ENCODE measurements around the gene AMZ1. TPM values are rescaled to one million over a fixed set of nuclear protein-coding genes. Genes with fewer than 3 reads are reported as not detected.
A peak's percentile ranks its signal among the peaks of the same experiment; 100 is the strongest.

AMZ1 gene
- polyA plus RNA-seq (2013, experiment 1 of 2), result 0.22 TPM
- polyA plus RNA-seq (2013, experiment 2 of 2), result not detected

GRCh38 chr7:2687881-2688318 is at the start of gene AMZ1:
TSS of gene AMZ1 (plus strand) at chr7:2688202. CDS start at chr7:2700452, 12,250 bp downstream.
- Histone ChIP-seq H3K27ac (ENCODE audit: low read depth, low read length, severe bottlenecking) (no peak within 1 kb of the TSS), H3K9me3 (ENCODE audit: control insufficient read depth, low read length) (no peaks in the 10 kb centered on the region), H3K4me3 (ENCODE audit: extremely low read depth, insufficient read depth, low read length, poor library complexity, severe bottlenecking) (peak within 1 kb of the TSS; percentile 14), H3K36me3 (ENCODE audit: control insufficient read depth, insufficient read depth, low read length) (no peaks in the 10 kb centered on the region), H3K4me1 (ENCODE audit: control insufficient read depth, insufficient read depth, low read length, poor library complexity, severe bottlenecking) (peaks cover 10% of the 10 kb centered on the region)
- WGBS, 2 experiments (ENCODE audit: insufficient coverage in 2 of 2), result 11 to 12% methylated on average over 16 to 22 of the region's 41 CpGs

GRCh38 chr7:2638224-2638991 is 49.6 kb upstream of the AMZ1 start:
- Histone ChIP-seq H3K9me3 (ENCODE audit: control insufficient read depth, low read length) (no peaks in the 10 kb centered on the region), H3K27ac (ENCODE audit: low read depth, low read length, severe bottlenecking) (peak overlapping the region; percentile 36), H3K36me3 (ENCODE audit: control insufficient read depth, insufficient read depth, low read length) (peaks cover 49% of the 10 kb centered on the region), H3K4me3 (ENCODE audit: extremely low read depth, insufficient read depth, low read length, poor library complexity, severe bottlenecking) (no peak overlapping the region), H3K4me1 (ENCODE audit: control insufficient read depth, insufficient read depth, low read length, poor library complexity, severe bottlenecking) (peaks cover 50% of the 10 kb centered on the region)
- WGBS, 2 experiments (ENCODE audit: insufficient coverage in 2 of 2), result 92 to 93% methylated on average over 29 to 34 of the region's 34 CpGs

GRCh38 chr7:2639181-2639681 is 48.8 kb upstream of the AMZ1 start:
- 93 to 96% methylated on average over 24 of the region's 24 CpGs for WGBS, 2 experiments (ENCODE audit: insufficient coverage in 2 of 2)
- Histone ChIP-seq H3K9me3 (ENCODE audit: control insufficient read depth, low read length) (no peaks in the 10 kb centered on the region), H3K36me3 (ENCODE audit: control insufficient read depth, insufficient read depth, low read length) (peaks cover 49% of the 10 kb centered on the region), H3K27ac (ENCODE audit: low read depth, low read length, severe bottlenecking) (no peak overlapping the region), H3K4me3 (ENCODE audit: extremely low read depth, insufficient read depth, low read length, poor library complexity, severe bottlenecking) (no peak overlapping the region), H3K4me1 (ENCODE audit: control insufficient read depth, insufficient read depth, low read length, poor library complexity, severe bottlenecking) (peaks cover 49% of the 10 kb centered on the region)

- Histone ChIP-seq H3K4me1 (ENCODE audit: control insufficient read depth, insufficient read depth, low read length, poor library complexity, severe bottlenecking) (peaks cover 50% of the 10 kb centered on the region), H3K36me3 (ENCODE audit: control insufficient read depth, insufficient read depth, low read length) (peaks cover 43% of the 10 kb centered on the region), H3K9me3 (ENCODE audit: control insufficient read depth, low read length) (no peaks in the 10 kb centered on the region), H3K4me3 (ENCODE audit: extremely low read depth, insufficient read depth, low read length, poor library complexity, severe bottlenecking) (no peak overlapping the region), H3K27ac (ENCODE audit: low read depth, low read length, severe bottlenecking) (no peak overlapping the region)
- WGBS, 2 experiments (ENCODE audit: insufficient coverage in 2 of 2), result 92 to 93% methylated on average over 34 to 36 of the region's 37 CpGs
These were observed 48.1 kb upstream of the AMZ1 start for GRCh38 chr7:2639695-2640481.

GRCh38 chr7:2640482-2640830 is 47.5 kb upstream of the AMZ1 start:
- H3K4me3 ChIP-seq (ENCODE audit: extremely low read depth, insufficient read depth, low read length, poor library complexity, severe bottlenecking), result no peak overlapping the region
- WGBS, 2 experiments (ENCODE audit: insufficient coverage in 2 of 2), result 90 to 94% methylated on average over 9 to 12 of the region's 12 CpGs
- H3K27ac ChIP-seq (ENCODE audit: low read depth, low read length, severe bottlenecking), result peak overlapping the region; percentile 90
- H3K4me1 ChIP-seq (ENCODE audit: control insufficient read depth, insufficient read depth, low read length, poor library complexity, severe bottlenecking), result peaks cover 55% of the 10 kb centered on the region
- H3K36me3 ChIP-seq (ENCODE audit: control insufficient read depth, insufficient read depth, low read length), result peaks cover 37% of the 10 kb centered on the region
- no peaks in the 10 kb centered on the region for H3K9me3 ChIP-seq (ENCODE audit: control insufficient read depth, low read length)

GRCh38 chr7:2640846-2641316 is 47.1 kb upstream of the AMZ1 start:
- Histone ChIP-seq H3K4me3 (ENCODE audit: extremely low read depth, insufficient read depth, low read length, poor library complexity, severe bottlenecking) (no peak overlapping the region), H3K9me3 (ENCODE audit: control insufficient read depth, low read length) (no peaks in the 10 kb centered on the region), H3K4me1 (ENCODE audit: control insufficient read depth, insufficient read depth, low read length, poor library complexity, severe bottlenecking) (peaks cover 59% of the 10 kb centered on the region), H3K27ac (ENCODE audit: low read depth, low read length, severe bottlenecking) (peak overlapping the region; percentile 90), H3K36me3 (ENCODE audit: control insufficient read depth, insufficient read depth, low read length) (peaks cover 33% of the 10 kb centered on the region)
- 70 to 72% methylated on average over 4 to 8 of the region's 9 CpGs for WGBS, 2 experiments (ENCODE audit: insufficient coverage in 2 of 2)

GRCh38 chr7:2641406-2642393 is 46.3 kb upstream of the AMZ1 start:
- no peak overlapping the region for H3K4me3 ChIP-seq (ENCODE audit: extremely low read depth, insufficient read depth, low read length, poor library complexity, severe bottlenecking)
- H3K36me3 ChIP-seq (ENCODE audit: control insufficient read depth, insufficient read depth, low read length), result peaks cover 38% of the 10 kb centered on the region
- H3K9me3 ChIP-seq (ENCODE audit: control insufficient read depth, low read length), result no peaks in the 10 kb centered on the region
- peaks cover 55% of the 10 kb centered on the region for H3K4me1 ChIP-seq (ENCODE audit: control insufficient read depth, insufficient read depth, low read length, poor library complexity, severe bottlenecking)
- WGBS, 2 experiments (ENCODE audit: insufficient coverage in 2 of 2), result 54 to 64% methylated on average over 23 to 35 of the region's 39 CpGs
- H3K27ac ChIP-seq (ENCODE audit: low read depth, low read length, severe bottlenecking), result peak overlapping the region; percentile 90

GRCh38 chr7:2643386-2644219 is 44.4 kb upstream of the AMZ1 start:
- Histone ChIP-seq H3K4me3 (ENCODE audit: extremely low read depth, insufficient read depth, low read length, poor library complexity, severe bottlenecking) (no peak overlapping the region), H3K27ac (ENCODE audit: low read depth, low read length, severe bottlenecking) (peak overlapping the region; percentile 16), H3K36me3 (ENCODE audit: control insufficient read depth, insufficient read depth, low read length) (peaks cover 45% of the 10 kb centered on the region), H3K4me1 (ENCODE audit: control insufficient read depth, insufficient read depth, low read length, poor library complexity, severe bottlenecking) (peaks cover 41% of the 10 kb centered on the region), H3K9me3 (ENCODE audit: control insufficient read depth, low read length) (no peaks in the 10 kb centered on the region)
- WGBS, 2 experiments (ENCODE audit: insufficient coverage in 2 of 2), result 91 to 92% methylated on average over 24 to 27 of the region's 29 CpGs

- H3K4me3 ChIP-seq (ENCODE audit: extremely low read depth, insufficient read depth, low read length, poor library complexity, severe bottlenecking), result no peak overlapping the region
- peaks cover 40% of the 10 kb centered on the region for H3K4me1 ChIP-seq (ENCODE audit: control insufficient read depth, insufficient read depth, low read length, poor library complexity, severe bottlenecking)
- H3K27ac ChIP-seq (ENCODE audit: low read depth, low read length, severe bottlenecking), result peak overlapping the region; percentile 16
- H3K36me3 ChIP-seq (ENCODE audit: control insufficient read depth, insufficient read depth, low read length), result peaks cover 48% of the 10 kb centered on the region
- 80 to 91% methylated on average over 5 to 6 of the region's 6 CpGs for WGBS, 2 experiments (ENCODE audit: insufficient coverage in 2 of 2)
- H3K9me3 ChIP-seq (ENCODE audit: control insufficient read depth, low read length), result no peaks in the 10 kb centered on the region
These were observed 43.8 kb upstream of the AMZ1 start for GRCh38 chr7:2644220-2644561.

All from mesodermal cell (in vitro differentiated cells).